ENCODE data around the gene RFTN2.

DNA sequence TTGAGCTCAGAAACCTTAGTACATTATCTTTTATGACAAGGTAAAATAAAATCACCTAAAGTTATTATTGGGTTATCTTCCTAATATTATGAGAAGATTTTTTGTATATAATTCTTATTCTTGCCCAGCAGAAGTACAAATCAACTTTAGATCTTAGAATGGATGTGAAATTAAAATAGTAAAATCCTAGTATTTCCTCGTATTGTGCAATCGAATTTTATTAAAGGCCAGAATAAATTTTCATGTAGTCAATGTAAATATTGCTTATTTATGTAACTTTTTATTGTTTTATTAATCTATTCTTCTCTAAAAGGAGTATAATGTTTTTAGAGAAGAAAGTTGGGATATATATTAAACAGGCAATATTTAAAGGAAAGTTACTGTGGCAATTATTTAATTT lies 42.5 kb upstream of the RFTN2 start:
- TF ChIP-seq, protein P1, sequence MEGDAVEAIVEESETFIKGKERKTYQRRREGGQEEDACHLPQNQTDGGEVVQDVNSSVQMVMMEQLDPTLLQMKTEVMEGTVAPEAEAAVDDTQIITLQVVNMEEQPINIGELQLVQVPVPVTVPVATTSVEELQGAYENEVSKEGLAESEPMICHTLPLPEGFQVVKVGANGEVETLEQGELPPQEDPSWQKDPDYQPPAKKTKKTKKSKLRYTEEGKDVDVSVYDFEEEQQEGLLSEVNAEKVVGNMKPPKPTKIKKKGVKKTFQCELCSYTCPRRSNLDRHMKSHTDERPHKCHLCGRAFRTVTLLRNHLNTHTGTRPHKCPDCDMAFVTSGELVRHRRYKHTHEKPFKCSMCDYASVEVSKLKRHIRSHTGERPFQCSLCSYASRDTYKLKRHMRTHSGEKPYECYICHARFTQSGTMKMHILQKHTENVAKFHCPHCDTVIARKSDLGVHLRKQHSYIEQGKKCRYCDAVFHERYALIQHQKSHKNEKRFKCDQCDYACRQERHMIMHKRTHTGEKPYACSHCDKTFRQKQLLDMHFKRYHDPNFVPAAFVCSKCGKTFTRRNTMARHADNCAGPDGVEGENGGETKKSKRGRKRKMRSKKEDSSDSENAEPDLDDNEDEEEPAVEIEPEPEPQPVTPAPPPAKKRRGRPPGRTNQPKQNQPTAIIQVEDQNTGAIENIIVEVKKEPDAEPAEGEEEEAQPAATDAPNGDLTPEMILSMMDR (IDR thresholded peaks at IDR 0.05), result no peak
- TF ChIP-seq EP300 (IDR thresholded peaks at IDR 0.05) (no peak), POLR2A (IDR thresholded peaks at IDR 0.05) (no peak), POLR2AphosphoS5 (IDR thresholded peaks at IDR 0.05) (no peak)
